GM18499 (cell line): ENCODE results near the gene OCSTAMP.

Experiments used
- ATAC-seq: cut with Tn5 transposase; IDR thresholded peaks from one replicate; pipeline ENCODE4 v1.9.1; 2021; ENCODE audit warnings: moderate number of reproducible peaks; ENCODE audit not compliant: insufficient read depth, unreplicated experiment

The OCSTAMP gene

DNA sequence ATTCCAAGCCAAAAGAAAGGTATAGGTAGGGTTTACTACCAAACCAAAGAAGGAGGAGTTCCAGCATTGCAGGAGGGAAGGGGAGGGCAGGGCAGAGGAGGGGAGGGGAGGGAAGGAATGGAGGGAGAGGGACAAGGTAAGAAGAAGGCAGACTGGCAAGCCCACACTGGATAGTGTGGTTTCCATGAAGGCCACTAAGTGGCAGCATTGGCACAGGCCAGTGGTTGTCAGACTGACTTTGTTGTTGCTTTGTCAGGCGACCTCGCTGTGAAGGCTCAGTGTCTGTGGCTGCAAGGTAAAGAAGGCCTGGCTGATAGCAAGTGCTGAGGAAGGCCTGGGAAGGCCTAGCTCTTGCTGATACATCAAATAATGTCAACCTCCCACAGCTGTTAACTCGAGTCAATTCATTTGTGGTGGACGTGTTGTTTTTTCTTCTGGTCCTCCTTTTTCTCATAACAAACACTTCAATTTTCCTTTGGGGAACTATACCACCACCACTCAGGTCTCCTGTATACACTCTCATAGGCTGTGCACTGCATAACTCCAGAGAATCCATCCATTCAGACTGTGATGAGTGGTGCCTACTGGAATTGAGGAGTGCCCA is 29.4 kb downstream of the OCSTAMP start:
- no peak for ATAC-seq

DNA sequence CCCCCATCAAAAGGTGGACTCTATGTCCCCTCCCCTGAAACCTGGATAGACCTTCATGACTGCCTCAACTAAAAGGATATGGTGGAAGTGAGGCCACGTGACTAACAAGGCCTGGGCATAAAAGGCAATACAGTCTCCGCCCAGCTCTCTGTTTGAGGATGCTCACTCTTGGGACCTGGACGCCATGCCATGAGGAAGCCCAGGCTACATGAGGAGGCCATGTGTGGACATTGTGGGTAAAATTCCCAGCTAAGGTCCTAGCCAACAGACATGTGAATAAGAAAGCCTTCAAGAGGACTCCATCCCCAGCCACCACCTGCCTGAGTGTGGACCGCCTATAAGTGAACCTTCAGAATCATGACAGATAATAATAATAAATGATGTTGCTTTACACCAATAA is 29.9 kb downstream of the OCSTAMP start:
- no peak for ATAC-seq

DNA sequence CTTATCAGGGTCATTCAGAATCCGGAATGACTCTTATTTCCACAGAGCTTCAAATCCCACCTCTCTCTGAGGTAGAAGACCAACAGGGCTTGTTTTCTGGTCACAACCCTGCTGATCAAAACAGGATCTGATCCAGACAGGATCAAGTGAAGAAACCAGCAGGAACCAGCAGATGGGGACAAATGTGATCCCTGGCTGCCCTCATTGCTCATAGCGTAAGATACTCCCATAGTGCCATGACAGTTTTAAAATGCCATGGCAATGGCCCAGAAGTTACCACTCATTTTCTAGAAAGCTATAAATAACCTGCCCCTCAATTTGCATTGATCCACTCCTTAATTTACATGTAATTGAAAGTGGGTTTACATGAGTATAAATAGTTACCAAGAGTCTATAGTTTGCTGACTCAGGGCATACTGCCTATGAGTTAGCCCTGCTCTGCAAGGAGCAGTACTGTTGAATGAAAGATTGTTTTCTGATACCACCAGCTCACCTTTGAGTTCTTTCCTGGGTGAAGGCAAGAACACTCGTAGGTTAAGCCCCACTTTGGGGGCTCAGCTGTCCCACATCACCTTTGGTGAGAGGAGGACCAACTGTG is 30.9 kb downstream of the OCSTAMP start:
- ATAC-seq: no peak

DNA sequence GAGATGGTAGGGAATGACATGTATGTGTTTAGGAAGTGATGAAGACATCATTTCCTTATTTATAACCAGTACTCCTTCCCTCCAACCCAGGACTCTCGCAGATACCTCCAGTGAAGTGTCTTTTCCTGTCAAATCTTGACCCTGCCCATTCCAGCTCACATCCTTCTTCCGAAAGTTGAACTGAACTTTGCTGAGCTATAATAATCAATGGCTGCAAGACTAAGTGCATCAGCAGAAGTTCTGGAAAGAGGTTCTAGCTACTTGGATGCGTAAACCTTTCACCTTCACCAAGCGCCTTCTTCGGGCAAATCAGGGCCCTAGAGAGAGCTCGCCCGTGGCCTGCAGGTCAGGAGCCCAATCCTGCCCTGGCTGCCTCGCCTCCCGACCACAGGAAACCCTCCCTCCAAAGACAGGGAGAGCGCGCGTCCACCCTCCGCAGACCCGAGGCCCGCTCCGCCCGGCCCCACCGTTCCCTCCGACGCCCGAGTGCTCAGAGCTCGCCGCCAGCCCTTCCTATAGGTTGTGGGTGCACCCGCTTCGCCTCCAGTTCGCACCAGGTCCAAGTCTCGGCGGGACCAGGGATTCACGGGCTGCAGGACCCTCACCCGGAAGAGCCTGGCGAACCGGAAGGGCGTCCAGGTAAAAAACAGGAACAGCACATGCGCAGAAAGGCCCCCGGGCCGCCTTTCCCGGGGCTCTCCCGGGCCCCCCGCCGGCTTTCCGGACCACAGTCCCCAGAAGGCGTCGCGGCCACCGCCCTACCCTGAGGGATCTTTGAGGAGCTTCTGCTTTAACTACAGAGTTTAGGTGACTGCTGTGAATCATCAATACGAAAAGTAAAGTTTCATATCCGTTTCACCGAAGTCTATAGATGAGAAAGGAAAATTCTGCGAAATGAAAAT is 37.3 kb downstream of the OCSTAMP start, which contains the start of gene ZNF334:
Gene ZNF334 (minus strand): TSS at position 617 of the 902 bp plus-strand sequence. CDS start 1,457 bp downstream, outside the sequence.
- ATAC-seq: no peak

DNA sequence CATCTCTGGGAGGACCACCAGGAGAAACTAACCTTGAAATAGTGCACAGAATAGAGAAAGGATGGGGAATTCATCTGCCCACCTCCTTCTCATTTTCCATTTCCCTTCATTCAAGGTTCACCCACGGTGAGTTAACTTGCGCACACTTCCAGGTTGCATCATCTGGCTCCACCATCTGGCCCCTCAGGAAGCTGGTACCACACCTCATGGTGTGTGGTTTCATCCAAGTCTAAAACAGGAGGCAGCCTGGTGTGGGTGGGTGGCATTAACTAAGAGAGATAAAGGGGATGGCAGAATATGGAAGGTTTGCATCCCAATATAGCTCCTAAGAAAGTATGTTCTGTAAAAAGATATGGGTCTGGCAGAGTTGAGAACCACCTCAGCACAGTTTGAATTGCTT is 40.9 kb downstream of the OCSTAMP start:
- ATAC-seq: no peak

DNA sequence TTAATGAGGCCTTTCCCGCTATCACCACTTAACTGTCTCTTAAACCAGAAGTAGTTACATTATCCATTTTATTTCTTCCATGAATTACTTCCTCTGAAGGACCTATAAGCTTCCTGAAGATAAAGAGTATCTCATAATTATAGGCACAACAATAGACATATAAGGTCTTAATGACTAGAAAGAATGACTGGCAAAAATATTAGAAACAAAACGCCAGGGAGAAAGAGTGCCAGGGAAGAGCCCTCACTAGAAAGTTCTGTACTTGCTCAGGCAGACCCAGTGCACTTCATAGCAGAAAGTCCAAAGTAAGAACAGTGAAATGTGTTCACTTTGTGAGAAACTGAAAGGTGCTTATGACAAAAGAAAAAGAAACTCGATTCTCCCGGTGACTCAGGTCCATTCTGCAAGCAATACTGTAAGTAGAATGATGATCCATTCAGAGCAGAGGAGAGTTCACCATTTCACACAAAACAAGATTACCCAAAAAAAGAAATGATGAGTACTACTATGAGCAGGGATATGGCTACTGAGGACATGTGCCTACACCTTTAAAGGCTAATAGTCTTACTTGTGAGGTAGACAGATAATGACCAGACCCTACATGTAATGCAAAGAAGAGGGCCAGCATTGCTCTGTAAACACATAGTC is 42.6 kb downstream of the OCSTAMP start:
- ATAC-seq: no peak

DNA sequence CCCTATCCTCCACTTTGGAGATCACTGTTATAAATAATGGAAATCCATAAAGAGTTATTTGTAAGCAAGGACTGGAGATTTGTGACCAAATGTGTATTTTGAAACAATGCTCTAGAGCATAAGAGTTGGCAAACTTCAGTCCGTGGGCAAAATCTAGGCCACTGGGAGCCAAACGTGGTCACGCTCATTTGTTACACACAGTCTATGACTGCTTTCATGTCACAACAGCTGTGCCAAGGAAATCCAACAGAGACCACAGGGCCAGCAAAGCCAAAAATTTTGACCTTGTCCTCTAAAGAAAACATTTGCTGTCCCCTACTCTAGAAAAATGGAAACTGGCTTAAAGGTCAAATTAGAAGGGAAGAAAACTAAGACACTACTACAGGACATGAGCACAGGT is 44.9 kb downstream of the OCSTAMP start:
- no peak for ATAC-seq

DNA sequence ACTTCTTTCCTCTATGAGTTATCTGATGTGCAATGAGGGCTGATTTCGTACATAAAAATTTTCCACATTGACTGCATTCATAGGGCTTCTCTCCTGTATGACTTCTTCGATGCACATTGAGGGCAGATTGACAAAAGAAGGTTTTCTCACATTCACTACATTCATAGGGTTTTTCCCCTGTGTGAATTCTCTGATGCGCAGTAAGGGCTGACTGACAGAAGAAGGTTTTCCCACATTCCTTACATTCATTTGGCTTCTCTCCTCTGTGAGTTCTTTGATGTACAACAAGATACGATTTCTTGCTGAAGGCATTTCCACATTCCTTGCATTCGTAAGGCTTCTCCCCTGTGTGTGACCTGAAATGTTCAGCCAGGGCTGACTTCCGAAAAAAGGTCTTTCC is 48.5 kb downstream of the OCSTAMP start:
- ATAC-seq: no peak

DNA sequence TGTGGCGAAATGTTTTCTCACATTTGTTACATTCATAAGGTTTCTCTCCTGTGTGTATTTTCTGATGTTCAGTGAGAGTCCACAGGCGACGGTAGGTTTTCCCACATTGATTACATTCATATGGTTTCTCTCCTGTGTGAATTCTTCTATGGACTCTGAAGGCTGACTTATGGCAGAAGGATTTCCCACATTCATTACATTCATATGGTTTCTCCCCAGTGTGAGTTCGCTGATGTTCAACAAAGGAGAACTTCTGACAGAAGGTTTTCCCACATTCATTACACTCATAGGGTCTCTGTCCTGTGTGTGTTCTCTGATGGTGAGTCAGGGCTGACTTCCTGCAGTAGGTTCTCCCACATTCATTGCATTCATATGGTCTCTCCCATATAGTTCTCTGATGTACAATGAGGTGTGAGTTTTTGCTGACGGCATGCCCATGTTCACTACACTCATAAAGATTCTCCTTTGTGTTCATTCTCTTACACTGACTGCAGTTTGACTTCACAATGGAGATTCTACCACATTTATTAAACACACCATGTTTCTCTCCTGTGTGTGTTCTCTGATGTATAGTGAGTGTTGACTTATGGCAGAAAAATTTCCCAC is 49.0 kb downstream of the OCSTAMP start:
- no peak for ATAC-seq

DNA sequence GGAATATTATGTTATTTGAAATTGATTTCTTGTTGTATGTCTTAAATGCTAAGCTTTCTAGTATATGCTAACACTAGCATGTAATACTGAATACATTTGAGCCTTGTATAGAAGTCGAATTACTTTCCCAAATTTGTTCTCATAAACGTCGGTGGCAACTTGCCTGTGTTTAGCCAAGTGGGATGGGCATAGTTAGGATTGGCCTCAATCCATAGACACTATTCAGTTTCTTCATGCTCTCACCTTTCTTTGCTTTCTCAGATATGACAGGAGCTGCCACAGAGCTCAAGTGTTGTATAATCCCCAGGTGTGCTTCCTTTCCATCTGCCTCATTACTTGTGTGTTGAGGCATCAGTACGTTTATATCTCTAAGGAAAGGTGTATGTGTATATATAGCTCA is 56.4 kb downstream of the OCSTAMP start:
- ATAC-seq: no peak

DNA sequence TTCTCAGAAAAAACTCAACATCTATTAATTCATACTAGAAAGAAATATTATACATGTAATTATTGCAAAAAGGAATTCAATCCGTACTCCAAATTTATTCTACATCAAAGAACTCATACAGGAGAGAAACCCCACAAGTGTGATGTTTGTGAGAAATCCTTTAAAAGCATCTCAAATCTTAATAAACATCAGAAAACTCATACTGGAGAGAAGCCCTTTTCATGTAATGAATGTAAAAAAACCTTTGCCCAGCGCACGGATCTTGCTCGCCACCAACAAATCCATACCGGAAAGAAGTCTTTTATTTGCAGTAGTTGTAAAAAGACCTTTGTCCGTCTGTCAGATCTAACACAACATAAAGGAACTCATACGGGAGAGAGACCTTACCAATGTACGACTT is 59.1 kb downstream of the OCSTAMP start:
- ATAC-seq: no peak
